A673 (cell line): ENCODE measurements around the gene XAGE2. TPM values are rescaled to one million over a fixed set of nuclear protein-coding genes. Genes with fewer than 3 reads are reported as not detected.
"Not testable (repeated sequence)": the region's sequence is repeated elsewhere in the genome, so short reads cannot be mapped to it uniquely, and the experiment has no call there.

Experiments
- BruUV-seq: library from RNA; stranded (reverse); fragments of 400-500 nt; replicated peaks from 2 replicates; lab custom pipeline; 2021; lab: Mats Ljungman, UMichigan
- CTCF ChIA-PET: fragments of 300-600 bp; sonication (Branson Sonifier 250); formaldehyde crosslinking; loops from one replicate; lab custom pipeline; 2022; ENCODE audit warnings: antibody characterized with exemption; lab: Charles Lee
- POLR2A ChIA-PET: fragments of 300-600 bp; sonication (Branson Sonifier 250); formaldehyde crosslinking; loops from one replicate; lab custom pipeline; 2022; ENCODE audit warnings: antibody characterized with exemption; ENCODE audit not compliant: low non-redundant PET; lab: Charles Lee
- DNase-seq: peaks from one replicate; pipeline ENCODE4 v3.0.0-alpha.2; 2015; ENCODE audit warnings: low spot score
- H3K27ac ChIP-seq: fragments of 200-600 bp; sonication (generic); 2 replicates; pipeline ENCODE4 v1.5.1; 2016; ENCODE audit warnings: mixed run types, low read depth, mild to moderate bottlenecking, mixed read lengths, antibody characterized with exemption, low read length; ENCODE audit not compliant: poor library complexity, severe bottlenecking
- H3K27me3 ChIP-seq: fragments of 200-600 bp; sonication (generic); replicated peaks from 2 replicates; pipeline ENCODE4 v1.6.1; 2017; ENCODE audit warnings: mixed run types, low read depth, mild to moderate bottlenecking, mixed read lengths, antibody characterized with exemption, low read length; ENCODE audit not compliant: insufficient read depth, poor library complexity
- H3K36me3 ChIP-seq: fragments of 200-600 bp; sonication (generic); 2 replicates; pipeline ENCODE4 v1.6.1; 2016; ENCODE audit warnings: mixed run types, mild to moderate bottlenecking, mixed read lengths, antibody characterized with exemption, low read length; ENCODE audit not compliant: insufficient read depth, poor library complexity, severe bottlenecking
- H3K4me1 ChIP-seq: fragments of 200-600 bp; sonication (generic); 2 replicates; pipeline ENCODE4 v1.6.1; 2017; ENCODE audit warnings: mixed run types, mild to moderate bottlenecking, mixed read lengths, antibody characterized with exemption, low read length; ENCODE audit not compliant: insufficient read depth, poor library complexity, severe bottlenecking
- H3K4me3 ChIP-seq: fragments of 200-600 bp; sonication (generic); 2 replicates; pipeline ENCODE4 v1.5.1; 2016; ENCODE audit warnings: low read depth, mixed run types, mild to moderate bottlenecking, mixed read lengths, low read length; ENCODE audit not compliant: poor library complexity, severe bottlenecking
- H3K9me3 ChIP-seq: fragments of 200-600 bp; sonication (generic); 2 replicates; pipeline ENCODE4 v1.6.1; 2016; ENCODE audit warnings: mixed run types, low read depth, mild to moderate bottlenecking, mixed read lengths, antibody characterized with exemption, low read length; ENCODE audit not compliant: poor library complexity, severe bottlenecking
- CTCF ChIP-seq: fragments of 300-800, 200-600 bp; sonication (generic); conservative IDR thresholded peaks from 2 replicates; pipeline ENCODE4 v1.5.1; 2017; ENCODE audit warnings: low read depth, mild to moderate bottlenecking, antibody characterized with exemption, low read length, moderate library complexity, mixed read lengths
- EZH2 ChIP-seq: fragments of 200-600 bp; sonication (generic); IDR thresholded peaks from 2 replicates; pipeline ENCODE4 v1.6.1; 2017; ENCODE audit warnings: borderline replicate concordance, low read depth, mild to moderate bottlenecking, mixed read lengths, antibody characterized with exemption, low read length; ENCODE audit not compliant: poor library complexity, severe bottlenecking
- intact Hi-C: fragments of 100-400 bp; cut with micrococcal nuclease; formaldehyde crosslinking; loops from one replicate; pipeline ENCODE4 v1.10.0; 2022; ENCODE audit not compliant: unreplicated experiment
- total RNA-seq: library from RNA; stranded (reverse); gene quantifications from 2 replicates; pipeline ENCODE4 v1.2.3, GENCODE V29; 2021

Gene XAGE2
- total RNA-seq, 1 experiment from 2014 or later: not detected

DNA sequence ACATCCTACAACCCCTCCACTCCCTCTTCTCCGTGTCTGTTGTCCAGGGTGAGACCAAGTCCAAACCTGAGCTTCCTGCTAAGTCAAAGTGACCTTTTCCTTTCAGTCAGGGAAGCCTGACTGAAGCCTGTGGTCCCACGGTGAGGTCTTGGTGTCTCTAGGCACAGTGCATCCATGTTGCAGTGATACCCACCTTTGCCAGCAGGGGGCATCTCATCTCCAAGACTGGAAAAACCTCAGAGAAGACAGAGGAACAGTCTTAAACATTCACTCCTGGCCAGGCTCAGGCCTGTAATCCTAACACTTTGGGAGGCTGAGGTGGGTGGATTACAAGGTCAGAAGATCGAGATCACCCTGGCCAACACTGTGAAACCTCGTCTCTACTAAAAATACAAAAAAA, 23.4 kb upstream of the XAGE2 start:
- peak; percentile 70 for TF ChIP-seq CTCF
- CTCF ChIA-PET: interaction anchor here (0.7 kb wide), 1 partner anchor 14 kb away, joined by 6 read pairs; no protein-coding TSS in a partner anchor
- intact Hi-C loops, H3K9me3 ChIP-seq, H3K27me3 ChIP-seq, BruUV-seq, H3K4me3 ChIP-seq, POLR2A ChIA-PET, H3K36me3 ChIP-seq, H3K4me1 ChIP-seq: not testable (repeated sequence)
- DNase-seq: peak; percentile 86
- H3K27ac ChIP-seq: peak overlapping the region; percentile 76

DNA sequence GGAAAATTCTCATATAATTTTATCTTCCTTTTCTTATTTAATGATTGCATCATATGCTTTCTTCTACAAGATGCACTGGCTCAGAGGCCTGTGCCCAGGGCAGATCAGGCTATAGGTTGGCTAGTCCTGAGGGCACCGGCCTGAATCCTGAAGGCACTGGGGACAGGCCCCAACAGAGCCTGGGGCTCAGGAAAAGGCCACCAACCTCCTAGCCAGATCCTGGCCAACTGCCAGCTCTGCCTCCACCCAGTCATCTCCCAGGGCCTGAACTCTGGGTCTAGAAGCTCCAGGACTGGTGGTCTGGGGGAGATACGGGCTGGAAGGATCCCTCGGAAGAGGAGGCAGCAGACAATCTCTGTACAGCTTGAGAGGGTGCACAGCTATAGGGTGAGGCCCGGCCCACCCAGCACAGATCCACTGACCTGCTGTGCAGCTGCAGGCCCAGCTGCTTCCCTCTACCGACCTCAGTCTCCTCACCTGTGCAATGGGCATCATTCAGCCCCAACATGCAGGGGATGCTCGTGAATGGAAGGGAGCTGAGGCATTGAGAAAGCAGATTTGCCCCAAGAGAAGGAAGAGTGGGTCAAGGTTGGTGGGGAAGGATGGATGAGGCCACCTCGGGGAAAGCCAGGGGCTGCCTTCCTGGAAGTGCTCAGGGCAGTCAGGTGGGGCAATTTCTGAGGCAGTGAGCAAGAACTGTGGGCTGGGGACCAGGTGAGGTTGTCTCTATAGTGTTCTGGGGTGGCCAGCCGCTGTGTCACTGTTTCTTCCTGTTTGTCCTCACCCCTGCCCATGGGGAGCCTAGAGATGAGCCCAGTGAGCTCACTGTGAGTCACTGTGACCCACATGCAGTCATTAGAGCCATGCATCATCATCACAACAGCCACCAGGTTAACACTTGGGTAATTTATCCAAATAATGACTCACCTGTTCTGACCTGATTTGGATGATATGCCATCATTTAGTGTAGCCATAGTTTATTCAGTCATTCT, 22.4 kb upstream of the XAGE2 start:
- BruUV-seq: no TSS peak
- intact Hi-C loops: no loop called here
- DNase-seq: no peak
- Histone ChIP-seq H3K4me3 (no peak overlapping the region), H3K36me3 (no peaks in the 10 kb centered on the region), H3K27me3 (no peaks in the 10 kb centered on the region), H3K4me1 (peaks cover 10% of the 10 kb centered on the region), H3K9me3 (no peaks in the 10 kb centered on the region), H3K27ac (peak overlapping the region; percentile 76)
- CTCF ChIA-PET: interaction anchor here (0.7 kb wide), 1 partner anchor 12 kb away, joined by 6 read pairs; no protein-coding TSS in a partner anchor
- POLR2A ChIA-PET: no interaction called here
- TF ChIP-seq EZH2 (no peak), CTCF (no peak)

GRCh38 chrX:52349681-52350080, 19.1 kb upstream of the XAGE2 start:
- H3K27me3 ChIP-seq: no peaks in the 10 kb centered on the region
- no peaks in the 10 kb centered on the region for H3K36me3 ChIP-seq
- peaks cover 16% of the 10 kb centered on the region for H3K4me1 ChIP-seq
- no TSS peak for BruUV-seq
- ChIA-PET POLR2A (no interaction called here), CTCF (no interaction called here)
- H3K9me3 ChIP-seq: no peaks in the 10 kb centered on the region
- TF ChIP-seq CTCF (no peak), EZH2 (no peak)
- H3K4me3 ChIP-seq: no peak overlapping the region
- no peak for DNase-seq
- intact Hi-C loops: loop anchor here (10.0 kb wide), 1 partner anchor 75 kb away; no protein-coding TSS in a partner anchor
- H3K27ac ChIP-seq: no peak overlapping the region
